Middle frontal gyrus (tissue), 1 donor: ENCODE data around the gene PDPK1.
"Not testable (repeated sequence)": the region's sequence is repeated elsewhere in the genome, so short reads cannot be mapped to it uniquely, and the experiment has no call there.

ENCODE experiments used
- DNase-seq: peaks from one replicate; pipeline ENCODE4 v3.0.0-alpha.2; 2015; ENCODE audit warnings: low spot score; ENCODE audit errors: extremely low spot score

Gene PDPK1

GRCh38 chr16:2611499-2611862, 73.7 kb downstream of the PDPK1 start:
- no peak for DNase-seq

GRCh38 chr16:2611877-2612276, 74.1 kb downstream of the PDPK1 start:
- not testable (repeated sequence) for DNase-seq

GRCh38 chr16:2613251-2613650, 75.4 kb downstream of the PDPK1 start:
- DNase-seq, result not testable (repeated sequence)

GRCh38 chr16:2614761-2615191, 77.0 kb downstream of the PDPK1 start:
- no peak for DNase-seq

DNA sequence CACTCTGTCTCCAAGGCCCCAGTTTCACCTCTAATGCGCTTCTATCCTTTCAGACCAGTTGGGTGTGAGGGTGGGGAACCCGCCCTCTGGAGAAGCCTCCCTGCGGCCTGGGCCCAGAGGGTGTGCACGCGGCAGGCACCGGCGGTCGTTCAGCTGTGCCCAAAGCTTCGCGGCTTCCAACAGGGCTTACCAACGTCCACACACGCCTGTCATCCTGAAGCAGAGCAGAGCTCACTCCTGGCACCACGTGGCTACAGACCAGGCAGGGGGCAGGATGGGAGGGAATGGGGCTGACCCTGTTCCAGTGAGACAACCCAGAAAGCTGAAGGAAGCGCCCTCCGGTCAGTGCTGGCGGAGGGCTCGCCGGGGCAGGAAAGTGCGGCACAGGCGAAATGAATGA, 81.1 kb downstream of the PDPK1 start:
- not testable (repeated sequence) for DNase-seq

DNA sequence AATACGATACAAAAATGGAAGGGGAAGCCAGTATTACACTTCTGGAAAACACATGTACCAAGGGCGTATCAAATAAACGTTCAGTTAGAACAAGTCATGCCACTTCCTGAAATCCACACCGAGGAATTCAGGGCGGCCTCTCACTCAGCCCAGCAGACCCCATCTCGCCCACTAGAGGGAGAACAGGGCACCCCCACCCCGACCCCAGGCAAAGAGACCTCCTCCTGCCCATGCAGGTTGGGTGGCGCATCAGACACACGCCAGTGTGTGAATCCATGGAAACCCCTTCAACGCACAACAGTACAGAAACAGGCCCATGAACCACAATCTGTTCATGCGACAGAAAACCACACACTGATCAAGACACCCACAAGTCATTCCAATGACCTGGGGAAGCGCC, 81.8 kb downstream of the PDPK1 start:
- DNase-seq, result not testable (repeated sequence)

GRCh38 chr16:2620870-2621269, 83.0 kb downstream of the PDPK1 start:
- not testable (repeated sequence) for DNase-seq

- not testable (repeated sequence) for DNase-seq
Measured at GRCh38 chr16:2621395-2621794, 83.6 kb downstream of the PDPK1 start.

- not testable (repeated sequence) for DNase-seq
Measured at GRCh38 chr16:2627075-2627474, 89.3 kb downstream of the PDPK1 start.

DNA sequence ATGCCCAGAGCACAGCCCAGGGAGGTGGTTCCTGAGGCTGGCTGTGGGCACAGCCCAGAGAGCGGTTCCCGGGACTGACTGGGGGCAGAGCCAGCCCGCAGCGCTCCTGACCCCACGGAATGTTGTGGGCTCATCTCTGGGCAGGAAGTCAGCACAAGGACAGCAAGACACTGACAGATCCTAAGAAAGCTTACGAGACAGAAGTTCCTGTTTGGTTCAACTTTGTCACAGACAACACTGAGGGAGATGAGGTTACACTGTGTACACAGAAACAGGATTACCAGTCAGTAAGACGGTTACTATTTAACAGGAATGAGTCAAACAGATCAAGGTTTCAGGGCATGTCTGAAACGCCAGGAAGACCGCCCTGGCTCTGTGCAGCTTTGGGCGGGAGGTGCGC, 93.4 kb downstream of the PDPK1 start:
- not testable (repeated sequence) for DNase-seq

DNA sequence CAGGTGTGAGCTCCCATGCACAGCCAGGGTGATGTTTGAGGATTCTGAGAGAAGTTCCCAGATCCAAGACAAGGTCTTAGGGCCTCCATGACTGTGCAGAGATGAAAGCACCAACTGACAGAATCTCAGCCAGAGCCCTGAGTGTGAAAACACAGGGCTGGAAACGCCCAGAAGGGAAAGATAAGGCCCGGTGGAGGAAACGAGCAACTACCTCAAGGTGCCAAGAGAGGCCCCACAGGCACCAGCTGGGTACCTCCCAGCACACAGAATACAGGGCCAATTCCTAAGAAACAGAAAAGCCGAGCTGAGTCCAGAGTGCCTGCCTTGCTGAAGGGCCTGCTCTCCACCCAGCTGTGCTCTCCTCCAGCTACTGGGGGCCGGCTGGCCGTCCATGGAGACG, 94.5 kb downstream of the PDPK1 start:
- not testable (repeated sequence) for DNase-seq

DNA sequence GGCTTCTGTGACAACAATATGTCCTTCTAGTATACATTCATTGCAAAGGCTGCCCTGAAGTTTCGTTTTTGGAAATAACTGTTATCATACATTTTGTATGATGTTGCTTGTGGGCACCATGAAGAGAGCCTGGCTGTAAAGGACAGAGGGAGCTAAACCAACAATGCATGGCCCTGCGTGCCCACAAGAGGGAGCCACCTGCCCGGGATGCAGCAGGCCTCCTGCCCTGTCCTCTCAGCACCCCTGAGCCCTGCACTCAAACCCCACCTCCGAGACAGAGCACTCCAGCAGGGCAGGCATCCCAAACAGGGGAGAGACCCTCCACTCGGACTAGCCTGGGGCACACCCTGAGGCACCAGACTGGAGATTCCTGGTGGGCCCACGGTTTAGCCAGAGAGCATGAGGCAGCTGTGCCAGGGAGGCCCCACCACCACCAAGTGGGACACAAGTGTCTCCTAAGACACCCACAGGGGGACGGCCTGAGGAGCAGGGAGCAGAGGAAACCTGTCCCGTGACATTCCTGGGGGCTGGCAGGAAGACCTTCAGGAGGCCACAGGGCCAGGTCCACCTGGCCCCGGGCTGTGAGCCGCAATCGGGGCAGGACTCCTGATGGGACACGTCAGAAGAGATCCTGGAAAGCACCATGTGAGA, 101.4 kb downstream of the PDPK1 start:
- not testable (repeated sequence) for DNase-seq

DNA sequence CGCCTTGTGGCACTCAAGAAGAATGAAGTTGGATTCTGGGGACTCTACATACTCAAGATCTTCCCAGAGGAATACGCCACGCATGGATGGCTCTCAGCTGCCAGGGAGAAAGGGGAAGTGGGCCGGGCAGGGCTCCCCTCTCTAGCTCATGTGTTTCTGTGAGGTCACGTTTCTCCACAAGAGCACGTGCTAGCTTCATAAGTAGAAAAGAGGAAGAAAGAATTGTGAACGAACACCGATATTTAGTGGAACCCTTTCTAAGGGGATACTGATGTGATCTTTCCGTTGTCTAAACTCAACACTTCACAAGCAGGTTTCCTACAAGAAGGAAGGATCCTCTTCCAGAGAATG, 101.9 kb downstream of the PDPK1 start:
- not testable (repeated sequence) for DNase-seq

DNA sequence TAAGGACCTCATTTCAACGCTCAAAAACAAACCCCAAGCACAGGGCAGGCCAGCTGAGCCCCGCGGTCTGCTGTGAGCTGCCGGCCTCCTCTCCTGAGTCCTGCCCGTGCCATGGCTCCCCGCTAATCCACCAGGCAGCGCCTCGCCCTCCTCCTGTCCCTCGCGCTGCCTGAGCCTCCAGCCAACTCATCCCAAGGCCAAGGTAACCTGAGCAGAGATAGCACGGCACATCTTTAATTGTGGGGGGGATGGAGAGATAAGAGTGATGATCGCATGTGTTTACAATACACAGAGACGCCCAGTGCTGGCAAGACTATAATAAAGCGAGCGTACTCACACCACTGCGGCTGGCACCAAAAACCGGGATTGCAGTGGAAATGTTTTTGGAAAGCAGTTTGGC, 104.7 kb downstream of the PDPK1 start:
- not testable (repeated sequence) for DNase-seq

GRCh38 chr16:2644754-2645453, 107.1 kb downstream of the PDPK1 start:
- DNase-seq, result not testable (repeated sequence)

DNA sequence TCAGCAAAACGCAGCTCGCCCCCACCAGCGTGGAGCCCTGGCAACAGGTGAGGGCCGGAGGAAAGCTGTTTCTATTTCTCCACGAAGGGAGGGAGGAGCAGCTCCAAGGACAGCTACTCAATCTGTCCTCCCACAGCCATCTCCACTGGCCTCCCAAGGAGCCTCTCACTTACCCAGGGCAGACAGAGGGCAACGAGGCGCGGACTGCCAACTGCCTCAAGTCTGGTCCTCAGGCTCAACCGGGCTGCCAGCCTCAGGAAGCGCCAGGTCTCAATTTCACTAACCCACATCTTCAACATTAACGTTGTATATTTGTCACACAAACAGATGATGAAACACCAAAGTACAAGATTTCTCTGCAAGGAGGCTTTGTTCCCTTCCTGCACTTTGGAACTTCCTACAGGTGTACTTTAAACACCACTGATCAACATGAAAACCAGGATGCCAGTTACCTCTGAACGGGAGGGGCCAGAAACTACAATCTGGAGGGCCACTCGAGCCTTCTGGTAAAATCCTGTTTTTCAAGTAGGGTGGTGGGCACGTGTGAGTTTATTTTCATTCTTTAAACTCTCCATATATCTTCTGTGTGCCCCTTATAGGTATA, 113.5 kb downstream of the PDPK1 start:
- not testable (repeated sequence) for DNase-seq
